Measurements from ENCODE around the gene STXBP6. TPM values are rescaled to one million over a fixed set of nuclear protein-coding genes. Genes with fewer than 3 reads are reported as not detected.
A peak's percentile ranks its signal among the peaks of the same experiment; 100 is the strongest.

STXBP6 gene
- total and polyA plus RNA-seq, 2 donors (not counting 3 experiments of a cell fraction or from before 2014, with no cell fraction given): 0.06 TPM; not detected in 1

GRCh38 chr14:25006961-25007795 is 42.8 kb downstream of the STXBP6 start:
- Histone ChIP-seq H4K20me1 (replicated peaks; ENCODE audit: control insufficient read depth, extremely low read depth, insufficient read depth, low read length) (no peaks in the 10 kb centered on the region), H3K4me3 (replicated peaks in 1 of 3; ENCODE audit: insufficient read depth in 1 of 3, low read depth in 1 of 3, low read length in 3 of 3) (no peak overlapping the region), H3K79me2 (ENCODE audit: control insufficient read depth, insufficient read depth, low read length) (no peaks in the 10 kb centered on the region), H3K36me3 (ENCODE audit: control insufficient read depth in 2 of 2, extremely low read depth in 1 of 2, insufficient read depth in 2 of 2, low read length in 2 of 2) (no peaks in the 10 kb centered on the region), H3K9me3 (replicated peaks; ENCODE audit: control insufficient read depth, insufficient read depth, low read length) (no peaks in the 10 kb centered on the region), H3K4me2 (ENCODE audit: insufficient read depth, low read length) (peak overlapping the region; percentile 28), H3K9ac (replicated peaks; ENCODE audit: extremely low read depth, insufficient read depth, low read length) (no peak overlapping the region), H3K27me3 (ENCODE audit: control insufficient read depth in 2 of 2, insufficient read depth in 2 of 2, low read length in 2 of 2) (no peaks in the 10 kb centered on the region), H3K9me1 (replicated peaks; ENCODE audit: control insufficient read depth, extremely low read depth, insufficient read depth, low read length) (no peaks in the 10 kb centered on the region), H3K4me1 (ENCODE audit: control insufficient read depth, extremely low read depth, insufficient read depth, low read length) (peaks cover 12% of the 10 kb centered on the region), H3K27ac (ENCODE audit: insufficient read depth, low read depth, low read length) (peak overlapping the region; percentile 4), H2AFZ (ENCODE audit: low read depth, low read length) (peak overlapping the region; percentile 7)
- DNase-seq (ENCODE audit: low read depth, low spot score) (peak; percentile 67), FAIRE-seq (peak; percentile 76)
- no TSS peak for BruUV-seq (replicated peaks)
- ChIA-PET POLR2A (no interaction called here), CTCF (no interaction called here)
- dilution Hi-C loops (cut with MboI; ENCODE audit: extremely low pct_ligation_motif_present, low sequenced_read_pairs) (no loop called here), intact Hi-C loops (cut with micrococcal nuclease) (no loop called here)
- TF ChIP-seq MYC (IDR thresholded peaks at IDR 0.05; ENCODE audit: low read depth, low read length) (no peak), JUN (IDR thresholded peaks at IDR 0.05; ENCODE audit: borderline replicate concordance, insufficient read depth, insufficient read length, low read depth) (peak; percentile 78), GATA2 (IDR thresholded peaks at IDR 0.05; ENCODE audit: insufficient read depth, insufficient read length, low read depth, low read length) (no peak), FOS (IDR thresholded peaks at IDR 0.05; ENCODE audit: borderline replicate concordance, insufficient read depth, low read length) (peak; percentile 27)

GRCh38 chr14:25006031-25006430 is 43.9 kb downstream of the STXBP6 start:
- TF ChIP-seq MAX (IDR thresholded peaks at IDR 0.05; ENCODE audit: insufficient read depth, insufficient read length) (no peak), GATA2 (IDR thresholded peaks at IDR 0.05; ENCODE audit: insufficient read depth, insufficient read length, low read depth, low read length) (no peak), POLR2AphosphoS5 (IDR thresholded peaks at IDR 0.05; ENCODE audit: insufficient read depth, low read depth, low read length) (no peak), MYC (IDR thresholded peaks at IDR 0.05; ENCODE audit: low read depth, low read length) (no peak), POLR2A (IDR thresholded peaks at IDR 0.05; ENCODE audit: low read depth, low read length) (no peak), FOS (IDR thresholded peaks at IDR 0.05; ENCODE audit: borderline replicate concordance, insufficient read depth, low read length) (no peak), JUN (IDR thresholded peaks at IDR 0.05; ENCODE audit: borderline replicate concordance, insufficient read depth, insufficient read length, low read depth) (no peak), EZH2 (IDR thresholded peaks at IDR 0.05; ENCODE audit: borderline replicate concordance, low read depth, low read length, severe bottlenecking) (no peak)
- Histone ChIP-seq H3K36me3 (ENCODE audit: control insufficient read depth in 2 of 2, extremely low read depth in 1 of 2, insufficient read depth in 2 of 2, low read length in 2 of 2) (no peaks in the 10 kb centered on the region), H3K9ac (replicated peaks; ENCODE audit: extremely low read depth, insufficient read depth, low read length) (no peak overlapping the region), H3K27ac (ENCODE audit: insufficient read depth, low read depth, low read length) (no peak overlapping the region), H4K20me1 (replicated peaks; ENCODE audit: control insufficient read depth, extremely low read depth, insufficient read depth, low read length) (no peaks in the 10 kb centered on the region), H3K4me2 (ENCODE audit: insufficient read depth, low read length) (no peak overlapping the region), H3K79me2 (ENCODE audit: control insufficient read depth, insufficient read depth, low read length) (no peaks in the 10 kb centered on the region), H3K9me1 (replicated peaks; ENCODE audit: control insufficient read depth, extremely low read depth, insufficient read depth, low read length) (no peaks in the 10 kb centered on the region), H3K27me3 (ENCODE audit: control insufficient read depth in 2 of 2, insufficient read depth in 2 of 2, low read length in 2 of 2) (no peaks in the 10 kb centered on the region), H3K4me3 (replicated peaks in 1 of 3; ENCODE audit: insufficient read depth in 1 of 3, low read depth in 1 of 3, low read length in 3 of 3) (no peak overlapping the region), H2AFZ (ENCODE audit: low read depth, low read length) (no peak overlapping the region), H3K9me3 (replicated peaks; ENCODE audit: control insufficient read depth, insufficient read depth, low read length) (no peaks in the 10 kb centered on the region), H3K4me1 (ENCODE audit: control insufficient read depth, extremely low read depth, insufficient read depth, low read length) (peaks cover 12% of the 10 kb centered on the region)
- dilution Hi-C loops (cut with MboI; ENCODE audit: extremely low pct_ligation_motif_present, low sequenced_read_pairs) (no loop called here), intact Hi-C loops (cut with micrococcal nuclease) (no loop called here)
- no peak for DNase-seq (ENCODE audit: low read depth, low spot score)
- ChIA-PET CTCF (no interaction called here), POLR2A (no interaction called here)
- no TSS peak for BruUV-seq (replicated peaks)
- no peak for FAIRE-seq

Measured in endothelial cell of umbilical vein (primary cell).